Mesodermal cell (in vitro differentiated cells): ENCODE data around the gene MPV17L2.
"Not testable (repeated sequence)": the region's sequence is repeated elsewhere in the genome, so short reads cannot be mapped to it uniquely, and the experiment has no call there.

Source experiments
- H3K27ac ChIP-seq: 2 replicates; pipeline ENCODE4 v1.7.0; 2013; ENCODE audit warnings: mild to moderate bottlenecking, low read depth, low read length, moderate library complexity; ENCODE audit not compliant: severe bottlenecking
- H3K36me3 ChIP-seq: 2 replicates; pipeline ENCODE4 v1.7.1; 2013; ENCODE audit warnings: mild to moderate bottlenecking, low read length, moderate library complexity; ENCODE audit not compliant: control insufficient read depth, insufficient read depth
- H3K4me1 ChIP-seq: one replicate; pipeline ENCODE4 v1.7.1; 2013; ENCODE audit warnings: mild to moderate bottlenecking, low read length; ENCODE audit not compliant: insufficient read depth, control insufficient read depth, poor library complexity, severe bottlenecking
- H3K4me3 ChIP-seq: 2 replicates; pipeline ENCODE4 v1.7.0; 2013; ENCODE audit warnings: low read length, control low read depth, mild to moderate bottlenecking; ENCODE audit not compliant: insufficient read depth, poor library complexity, severe bottlenecking; ENCODE audit errors: extremely low read depth
- H3K9me3 ChIP-seq: 2 replicates; pipeline ENCODE4 v1.7.1; 2013; ENCODE audit warnings: mild to moderate bottlenecking, low read length, moderate library complexity; ENCODE audit not compliant: control insufficient read depth
- WGBS, 2 experiments: methylation state at CpG; one replicate each; pipeline ENCODE4 v1.1.5; 2013; ENCODE audit warnings: missing lambda C conversion rate in 2 of 2; ENCODE audit not compliant: insufficient coverage in 2 of 2; 5-methylcytosine and 5-hydroxymethylcytosine counted together

Gene MPV17L2

GRCh38 chr19:18153556-18154134 lies 39.4 kb upstream of the MPV17L2 start:
- WGBS, 2 experiments, result 4 to 5% methylated on average over 29 to 30 of the region's 38 CpGs
- Histone ChIP-seq H3K4me3 (peak overlapping the region; percentile 89), H3K4me1 (peaks cover 13% of the 10 kb centered on the region), H3K27ac (peak overlapping the region; percentile 23), H3K36me3 (peaks cover 31% of the 10 kb centered on the region), H3K9me3 (no peaks in the 10 kb centered on the region)

GRCh38 chr19:18155095-18156087 lies 37.6 kb upstream of the MPV17L2 start:
- Histone ChIP-seq H3K27ac (no peak overlapping the region), H3K9me3 (no peaks in the 10 kb centered on the region), H3K4me1 (peaks cover 13% of the 10 kb centered on the region), H3K4me3 (no peak overlapping the region), H3K36me3 (peaks cover 33% of the 10 kb centered on the region)
- 98 to 99% methylated on average over 20 to 41 of the region's 43 CpGs for WGBS, 2 experiments

- 97 to 100% methylated on average over 4 of the region's 6 CpGs for WGBS, 2 experiments
- Histone ChIP-seq H3K4me3 (no peak overlapping the region), H3K27ac (no peak overlapping the region), H3K4me1 (peaks cover 13% of the 10 kb centered on the region), H3K36me3 (peaks cover 37% of the 10 kb centered on the region), H3K9me3 (no peaks in the 10 kb centered on the region)
These were observed 36.8 kb upstream of the MPV17L2 start for GRCh38 chr19:18156268-18156667.

GRCh38 chr19:18156841-18157464 lies 36.1 kb upstream of the MPV17L2 start:
- H3K27ac ChIP-seq, result no peak overlapping the region
- H3K4me1 ChIP-seq, result peaks cover 10% of the 10 kb centered on the region
- no peak overlapping the region for H3K4me3 ChIP-seq
- WGBS, 2 experiments, result 93 to 95% methylated on average over 19 to 20 of the region's 22 CpGs
- H3K36me3 ChIP-seq, result peaks cover 42% of the 10 kb centered on the region
- H3K9me3 ChIP-seq, result no peaks in the 10 kb centered on the region

- Histone ChIP-seq H3K9me3 (no peaks in the 10 kb centered on the region), H3K4me1 (peaks cover 10% of the 10 kb centered on the region), H3K36me3 (peaks cover 47% of the 10 kb centered on the region), H3K4me3 (no peak overlapping the region), H3K27ac (no peak overlapping the region)
- 68 to 78% methylated on average over 9 to 10 of the region's 18 CpGs for WGBS, 2 experiments
These were observed 35.5 kb upstream of the MPV17L2 start for GRCh38 chr19:18157465-18158063.

GRCh38 chr19:18158467-18158866 lies 34.6 kb upstream of the MPV17L2 start:
- no peak overlapping the region for H3K4me3 ChIP-seq
- peaks cover 10% of the 10 kb centered on the region for H3K4me1 ChIP-seq
- 83 to 91% methylated on average over 3 of the region's 4 CpGs for WGBS, 2 experiments
- H3K9me3 ChIP-seq, result no peaks in the 10 kb centered on the region
- H3K27ac ChIP-seq, result no peak overlapping the region
- peaks cover 56% of the 10 kb centered on the region for H3K36me3 ChIP-seq

GRCh38 chr19:18159059-18159616 lies 33.9 kb upstream of the MPV17L2 start:
- not testable (repeated sequence) for H3K9me3 ChIP-seq, H3K4me1 ChIP-seq, H3K27ac ChIP-seq, H3K4me3 ChIP-seq
- H3K36me3 ChIP-seq, result peaks cover 62% of the 10 kb centered on the region
- 88 to 91% methylated on average over 3 of the region's 6 CpGs for WGBS, 2 experiments

- H3K36me3 ChIP-seq, result peaks cover 65% of the 10 kb centered on the region
- no peaks in the 10 kb centered on the region for H3K9me3 ChIP-seq
- no peak overlapping the region for H3K4me3 ChIP-seq
- no peaks in the 10 kb centered on the region for H3K4me1 ChIP-seq
- no peak overlapping the region for H3K27ac ChIP-seq
- 96 to 98% methylated on average over 6 to 9 of the region's 10 CpGs for WGBS, 2 experiments
These were observed 33.2 kb upstream of the MPV17L2 start for GRCh38 chr19:18159810-18160209.

- Histone ChIP-seq H3K9me3 (no peaks in the 10 kb centered on the region), H3K4me3 (no peak overlapping the region), H3K4me1 (no peaks in the 10 kb centered on the region), H3K27ac (no peak overlapping the region), H3K36me3 (peaks cover 64% of the 10 kb centered on the region)
- 87 to 94% methylated on average over 8 of the region's 13 CpGs for WGBS, 2 experiments
These were observed 32.5 kb upstream of the MPV17L2 start for GRCh38 chr19:18160493-18160970.

- no peaks in the 10 kb centered on the region for H3K9me3 ChIP-seq
- H3K36me3 ChIP-seq, result peaks cover 64% of the 10 kb centered on the region
- no peaks in the 10 kb centered on the region for H3K4me1 ChIP-seq
- no peak overlapping the region for H3K27ac ChIP-seq
- 40 to 85% methylated on average over 6 to 31 of the region's 66 CpGs for WGBS, 2 experiments
- no peak overlapping the region for H3K4me3 ChIP-seq
These were observed 31.9 kb upstream of the MPV17L2 start for GRCh38 chr19:18160971-18161635.
